Right cardiac atrium (tissue), 5 donors: ENCODE measurements around the gene LRG1. TPM values are rescaled to one million over a fixed set of nuclear protein-coding genes. Genes with fewer than 3 reads are reported as not detected.

Experiments
- ATAC-seq, 2 donors: fragments of 200-7000 bp; cut with Tn5 transposase; one replicate each; pipeline versions ENCODE4 v1.8.0 to v1.9.1; 2020; ENCODE audit warnings: moderate library complexity in 2 of 2, mild to moderate bottlenecking in 1 of 2
- DNase-seq, 3 donors: peaks; one replicate each; pipeline ENCODE4 v3.0.0-alpha.2; 2020
- H3K27ac ChIP-seq: one replicate; pipeline ENCODE4 v1.5.1; 2013; ENCODE audit warnings: mild to moderate bottlenecking, low read length, control low read depth, moderate library complexity
- H3K27me3 ChIP-seq: one replicate; pipeline ENCODE4 v1.6.1; 2013; ENCODE audit not compliant: control insufficient read depth, insufficient read depth
- H3K4me1 ChIP-seq: one replicate; pipeline ENCODE4 v1.6.1; 2013; ENCODE audit warnings: low read length; ENCODE audit not compliant: control insufficient read depth, insufficient read depth
- H3K4me3 ChIP-seq: one replicate; pipeline ENCODE4 v1.5.1; 2013; ENCODE audit warnings: low read length, control low read depth
- H3K9me3 ChIP-seq: one replicate; pipeline ENCODE4 v1.6.1; 2013; ENCODE audit warnings: low read length; ENCODE audit not compliant: control insufficient read depth
- WGBS: extraction: QIAGEN DNeasy Blood & Tissue Kit; methylation state at CpG from one replicate; pipeline ENCODE4 v1.1.7; 2013; 5-methylcytosine and 5-hydroxymethylcytosine counted together
- intact Hi-C, 4 donors: fragments of 100-400 bp; cut with DNase I; formaldehyde crosslinking; loops; one replicate each; pipeline versions ENCODE4 v1.11.0 to v1.14.0; 2022 to 2023
- polyA plus RNA-seq: library from polyadenylated mRNA; stranded (reverse); fragments of 200-250 nt; gene quantifications from one replicate; pipeline ENCODE4 v1.2.3, GENCODE V29; 2013
- total RNA-seq, 4 donors: library from RNA; stranded (reverse); fragmentation: NEBNext Ultra II Directional; extraction: Animal tissue kit (Norgen Biotek cat#: 25700); gene quantifications; one replicate each; pipeline ENCODE4 v1.2.1, GENCODE V29; 2021
- donor health status: healthy with polysubstance abuse.
- donor health status: DM: no; HTN: yes; CAD: no.
- donor health status: DM: no; HTN: no; CAD: no.
- donor health status: DM: no; HTN: yes; CAD: no; lungs with severe emphysema.
- donor health status: DM: yes; HTN: yes; CAD: no.

LRG1 gene
- total and polyA plus RNA-seq, 5 donors = 0.20 to 1.1 (median 0.35) TPM

DNA sequence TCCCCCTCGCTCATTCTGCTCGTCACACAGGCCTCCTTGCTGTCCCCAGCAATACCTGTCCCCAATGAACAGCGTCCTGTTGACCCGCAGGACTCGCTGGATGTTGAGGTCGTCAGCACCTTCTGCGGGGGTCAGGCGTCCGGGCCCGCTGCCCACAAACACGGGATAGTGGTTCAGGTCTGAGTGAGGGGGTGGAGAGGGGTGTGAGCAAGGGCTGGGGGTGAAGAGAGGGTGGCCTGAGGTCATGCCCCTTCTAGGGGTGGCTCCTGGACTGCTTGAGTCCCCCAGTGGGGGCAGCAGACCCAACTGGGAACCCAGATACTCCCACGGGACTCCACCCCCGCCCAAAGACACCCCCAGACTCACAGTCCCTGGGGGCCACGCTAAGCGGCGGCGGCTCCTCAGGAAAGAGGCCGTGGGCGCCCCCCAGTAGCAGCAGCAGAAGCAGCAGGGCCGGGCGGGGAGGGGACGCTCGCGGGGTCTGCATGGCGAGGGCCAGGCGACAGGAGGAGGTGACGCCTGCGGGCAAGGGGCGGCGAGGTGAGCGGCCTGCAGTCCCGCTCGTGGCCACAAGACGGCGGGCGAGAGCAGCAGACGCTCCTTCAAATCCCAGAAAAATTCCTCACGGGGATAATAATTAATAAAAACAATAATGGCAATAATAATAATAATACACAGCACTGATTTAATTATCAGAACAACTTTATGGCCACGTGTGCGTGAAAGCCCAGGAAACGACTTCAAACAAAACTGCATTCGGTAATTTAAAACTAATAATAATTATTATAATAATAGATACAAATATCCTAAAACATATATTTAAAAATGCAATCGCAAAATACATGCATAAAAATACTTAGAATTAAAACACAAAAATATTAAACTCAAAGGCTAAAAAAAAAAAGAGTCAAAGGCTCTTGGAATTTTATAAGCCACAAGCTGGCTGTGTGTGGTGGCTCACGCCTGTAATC, 18.4 kb upstream of the LRG1 start:
- intact Hi-C loops = loop anchor here in 2 of 4 donors (5.0 kb wide), 1 partner anchor 79 kb away; the partner anchor contains the start of gene TNFAIP8L1 (in 2 of the 2)
- ATAC-seq (no peak), DNase-seq (peak in 2 of 3 donors; percentile 77 to 78)
- no peaks in the 10 kb centered on the region for H3K27me3 ChIP-seq
- H3K4me3 ChIP-seq = peak overlapping the region; percentile 65
- no peaks in the 10 kb centered on the region for H3K9me3 ChIP-seq
- no peak overlapping the region for H3K27ac ChIP-seq
- WGBS = 23% methylated on average over 44 of the region's 44 CpGs
- no peaks in the 10 kb centered on the region for H3K4me1 ChIP-seq

DNA sequence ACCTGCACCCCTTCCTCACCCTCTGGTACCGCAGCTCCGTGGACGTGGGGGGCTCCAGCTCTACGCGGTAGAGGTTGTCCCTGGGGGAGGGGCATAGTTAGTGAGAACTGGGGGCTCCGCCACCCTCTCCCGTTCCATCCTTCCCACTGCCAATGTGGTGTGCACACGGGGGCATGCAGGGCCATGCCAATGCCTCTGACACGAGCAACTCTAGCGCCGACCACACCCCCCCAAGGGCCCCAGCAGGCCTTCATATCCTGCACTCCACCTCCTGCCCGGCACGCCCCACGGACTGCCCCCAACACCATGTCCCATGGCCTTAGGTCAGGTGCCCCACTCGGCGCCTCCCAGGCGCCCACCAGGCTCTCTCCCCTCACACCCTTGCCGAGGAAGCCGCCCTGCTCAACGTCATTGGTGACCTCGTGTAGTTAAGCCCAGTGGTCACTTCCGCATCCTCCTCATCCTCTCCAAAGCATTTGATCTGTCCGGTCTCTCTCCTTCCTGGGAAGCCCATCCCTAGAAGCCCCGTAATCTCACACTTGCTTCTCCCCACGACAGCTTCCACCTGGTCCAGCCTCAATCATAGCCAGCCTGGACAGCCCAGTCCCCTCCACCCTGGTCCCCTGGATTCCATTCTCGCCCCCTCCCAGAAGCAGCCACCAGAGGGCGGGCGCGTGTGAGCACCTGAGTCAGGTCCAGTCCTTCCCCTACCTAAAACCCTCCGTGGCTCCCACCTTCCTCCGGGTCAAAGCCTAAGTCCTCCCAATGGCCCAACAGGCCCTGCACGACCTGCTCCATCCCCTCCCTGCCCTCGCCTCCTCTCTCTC, 17.5 kb upstream of the LRG1 start:
- H3K9me3 ChIP-seq = no peaks in the 10 kb centered on the region
- DNase-seq (peak in 1 of 3 donors; percentile 59), ATAC-seq (peak in 1 of 2 donors; percentile 10)
- 78% methylated on average over 33 of the region's 33 CpGs for WGBS
- H3K4me3 ChIP-seq = no peak overlapping the region
- no peaks in the 10 kb centered on the region for H3K4me1 ChIP-seq
- H3K27ac ChIP-seq = no peak overlapping the region
- intact Hi-C loops = loop anchor here in 2 of 4 donors (5.0 kb wide), 1 partner anchor 80 kb away; the partner anchor contains the start of gene TNFAIP8L1 (in 2 of the 2)
- no peaks in the 10 kb centered on the region for H3K27me3 ChIP-seq

GRCh38 chr19:4556597-4557127, 16.8 kb upstream of the LRG1 start:
- ATAC-seq (peak; percentile 11 to 51), DNase-seq (peak in 2 of 3 donors; percentile 53 to 59)
- Histone ChIP-seq H3K4me1 (no peaks in the 10 kb centered on the region), H3K27me3 (no peaks in the 10 kb centered on the region), H3K4me3 (no peak overlapping the region), H3K9me3 (no peaks in the 10 kb centered on the region), H3K27ac (no peak overlapping the region)
- intact Hi-C loops = loop anchor here in 2 of 4 donors (5.0 kb wide), 1 partner anchor 81 kb away; the partner anchor contains the start of gene TNFAIP8L1 (in 2 of the 2)
- WGBS = 74% methylated on average over 25 of the region's 25 CpGs

DNA sequence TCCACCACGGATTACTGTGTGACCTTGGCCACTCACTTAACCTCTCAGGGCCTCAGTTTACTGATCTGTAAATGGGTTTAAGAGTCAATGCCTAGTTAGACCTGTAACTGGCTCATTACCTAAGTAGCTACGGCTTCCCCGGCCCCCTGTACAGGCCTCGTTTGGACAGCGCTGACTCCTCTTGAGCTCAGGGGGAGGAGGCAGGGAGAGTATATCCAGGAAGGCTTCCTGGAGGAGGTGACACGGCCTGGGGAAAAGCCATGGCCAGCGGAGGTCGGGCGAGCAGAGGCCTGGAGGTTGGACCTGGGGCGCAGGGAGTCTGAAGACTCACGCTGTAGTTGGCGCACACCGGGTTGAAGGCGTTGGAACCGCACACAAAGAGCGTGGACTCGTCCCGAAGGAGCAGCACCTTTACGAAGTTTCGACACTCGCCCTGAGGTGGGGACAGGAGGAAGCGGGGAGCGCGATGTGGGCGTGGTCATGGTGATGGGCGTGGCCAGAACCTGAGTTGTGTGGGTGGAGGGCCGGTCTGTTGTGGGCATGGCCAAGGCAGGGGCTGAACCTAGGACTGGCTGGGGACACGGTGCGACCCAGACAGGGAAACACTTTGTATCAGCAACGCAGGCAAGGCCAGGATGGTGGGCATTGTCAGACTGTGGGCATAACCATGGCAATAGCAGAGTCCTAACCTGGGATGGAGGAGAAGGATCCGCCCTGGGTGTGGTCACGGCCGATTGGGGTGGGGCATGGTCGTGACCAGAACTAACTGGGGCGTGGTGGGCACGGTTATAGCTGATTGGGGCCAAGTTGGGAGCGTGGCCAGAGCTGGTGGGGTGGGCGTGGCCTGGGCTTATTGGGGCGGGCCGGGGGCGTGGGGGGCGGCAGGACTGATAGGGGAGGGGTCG, 16.1 kb upstream of the LRG1 start:
- DNase-seq (no peak), ATAC-seq (peak in 1 of 2 donors; percentile 4)
- Histone ChIP-seq H3K27me3 (no peaks in the 10 kb centered on the region), H3K4me3 (no peak overlapping the region), H3K4me1 (no peaks in the 10 kb centered on the region), H3K9me3 (no peaks in the 10 kb centered on the region), H3K27ac (no peak overlapping the region)
- WGBS = 76% methylated on average over 43 of the region's 43 CpGs
- intact Hi-C loops = loop anchor here in 2 of 4 donors (5.0 kb wide), 1 partner anchor 81 kb away; the partner anchor contains the start of gene TNFAIP8L1 (in 2 of the 2)

- Histone ChIP-seq H3K27me3 (no peaks in the 10 kb centered on the region), H3K4me3 (no peak overlapping the region), H3K4me1 (no peaks in the 10 kb centered on the region), H3K27ac (no peak overlapping the region), H3K9me3 (no peaks in the 10 kb centered on the region)
- ATAC-seq (no peak), DNase-seq (no peak)
- intact Hi-C loops = loop anchor here in 2 of 4 donors (5.0 kb wide), 1 partner anchor 83 kb away; the partner anchor contains the start of gene TNFAIP8L1 (in 2 of the 2)
- 82% methylated on average over 7 of the region's 7 CpGs for WGBS
These were observed 14.9 kb upstream of the LRG1 start for GRCh38 chr19:4554717-4555116.

GRCh38 chr19:4553775-4554174, 13.9 kb upstream of the LRG1 start:
- Histone ChIP-seq H3K4me1 (no peaks in the 10 kb centered on the region), H3K4me3 (no peak overlapping the region), H3K9me3 (no peaks in the 10 kb centered on the region), H3K27ac (no peak overlapping the region), H3K27me3 (no peaks in the 10 kb centered on the region)
- WGBS = 66% methylated on average over 3 of the region's 3 CpGs
- no peak for DNase-seq
- intact Hi-C loops = no loop called here
- no peak for ATAC-seq

- Histone ChIP-seq H3K4me3 (no peak overlapping the region), H3K27me3 (no peaks in the 10 kb centered on the region), H3K9me3 (no peaks in the 10 kb centered on the region), H3K4me1 (no peaks in the 10 kb centered on the region), H3K27ac (no peak overlapping the region)
- DNase-seq = no peak
- intact Hi-C loops = no loop called here
- no peak for ATAC-seq
These were observed 13.4 kb upstream of the LRG1 start for GRCh38 chr19:4553092-4553695.

DNA sequence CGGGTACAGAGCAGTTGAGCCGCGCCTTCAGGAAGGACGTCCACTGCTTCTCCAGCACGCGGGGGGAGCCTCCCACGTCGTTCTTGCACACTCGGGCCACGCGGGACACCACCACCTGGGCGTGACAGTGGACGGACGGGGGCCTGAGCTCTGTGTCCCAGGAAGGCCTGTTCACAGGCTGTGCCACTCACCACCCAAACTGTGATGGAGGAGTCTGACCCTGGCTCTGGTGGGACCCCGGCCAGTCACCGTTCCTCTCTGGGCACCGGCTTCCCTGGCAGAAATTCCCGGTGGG, 12.6 kb upstream of the LRG1 start:
- H3K9me3 ChIP-seq = no peaks in the 10 kb centered on the region
- no peaks in the 10 kb centered on the region for H3K4me1 ChIP-seq
- H3K4me3 ChIP-seq = no peak overlapping the region
- no peak for DNase-seq
- ATAC-seq = no peak
- no peak overlapping the region for H3K27ac ChIP-seq
- WGBS = 82% methylated on average over 18 of the region's 18 CpGs
- no peaks in the 10 kb centered on the region for H3K27me3 ChIP-seq
- intact Hi-C loops = no loop called here

DNA sequence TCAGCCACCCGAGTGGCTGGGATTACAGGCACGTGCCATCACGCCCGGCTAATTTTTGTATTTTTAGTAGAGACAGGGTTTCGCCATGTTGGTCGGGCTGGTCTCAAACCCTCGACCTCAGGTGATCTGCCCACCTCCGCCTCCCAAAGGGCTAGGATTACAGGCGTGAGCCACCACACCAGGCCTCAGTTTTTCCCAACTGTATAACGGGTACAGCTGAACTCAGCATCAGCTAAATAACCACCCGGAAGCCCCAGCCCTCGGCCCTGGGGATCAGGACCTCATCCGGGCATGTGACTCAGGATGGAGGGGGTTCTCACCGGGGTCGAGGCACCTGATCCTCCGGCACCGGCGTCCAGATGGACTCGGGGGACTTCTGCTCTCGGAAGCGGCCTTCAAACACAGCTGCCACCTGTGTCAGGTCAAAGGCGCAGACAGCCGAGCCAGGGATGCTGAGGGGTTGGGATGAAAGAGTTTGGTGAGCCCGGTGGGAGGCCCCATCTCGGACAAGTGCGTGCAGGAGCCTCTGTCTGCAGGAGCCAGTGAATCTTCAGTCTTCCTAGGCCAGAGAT, 10.7 kb upstream of the LRG1 start:
- Histone ChIP-seq H3K4me3 (no peak overlapping the region), H3K27me3 (no peaks in the 10 kb centered on the region), H3K4me1 (no peaks in the 10 kb centered on the region), H3K27ac (no peak overlapping the region), H3K9me3 (no peaks in the 10 kb centered on the region)
- intact Hi-C loops = no loop called here
- 88% methylated on average over 26 of the region's 26 CpGs for WGBS
- DNase-seq (no peak), ATAC-seq (no peak)
